ENCODE data around the gene KIAA0319L. TPM values are rescaled to one million over a fixed set of nuclear protein-coding genes. Genes with fewer than 3 reads are reported as not detected.

Gene KIAA0319L
- total and polyA plus RNA-seq, 2 donors (not counting 3 experiments of a cell fraction or from before 2014, with no cell fraction given) = 31.4 to 43.4 TPM

DNA sequence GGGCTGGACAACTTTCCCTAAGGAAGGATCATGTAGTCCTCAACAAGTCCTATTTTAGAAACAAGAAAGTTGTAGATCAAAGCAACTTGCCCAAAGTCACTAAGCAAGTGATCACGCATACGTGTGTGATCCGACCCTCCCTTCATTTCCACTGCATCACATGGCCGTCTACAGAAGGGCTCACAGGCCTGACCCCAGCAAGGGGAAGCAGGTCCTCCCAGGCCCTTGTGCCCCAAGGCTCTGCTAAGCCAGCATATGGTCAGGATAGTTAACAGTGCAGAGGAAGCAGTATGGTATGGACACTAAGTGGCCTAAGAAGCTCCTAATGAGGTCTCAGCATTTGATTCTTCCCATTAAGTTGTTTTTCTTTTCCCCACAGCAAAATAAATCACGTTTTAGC is 40.7 kb upstream of the KIAA0319L start:
- no peak overlapping the region for H2AFZ ChIP-seq (ENCODE audit: low read depth, low read length)
- H3K27ac ChIP-seq (ENCODE audit: insufficient read depth, low read depth, low read length) = no peak overlapping the region
- no peaks in the 10 kb centered on the region for H4K20me1 ChIP-seq (replicated peaks; ENCODE audit: control insufficient read depth, extremely low read depth, insufficient read depth, low read length)
- POLR2A ChIA-PET = no interaction called here
- no peak overlapping the region for H3K9ac ChIP-seq (replicated peaks; ENCODE audit: extremely low read depth, insufficient read depth, low read length)
- no peak for FAIRE-seq
- H3K9me1 ChIP-seq (replicated peaks; ENCODE audit: control insufficient read depth, extremely low read depth, insufficient read depth, low read length) = no peaks in the 10 kb centered on the region
- dilution Hi-C loops (cut with MboI; ENCODE audit: extremely low pct_ligation_motif_present, low sequenced_read_pairs) (no loop called here), intact Hi-C loops (cut with micrococcal nuclease) (loop anchor here (2.0 kb wide), 1 partner anchor 37 kb away; no protein-coding TSS in a partner anchor)
- H3K4me1 ChIP-seq (ENCODE audit: control insufficient read depth, extremely low read depth, insufficient read depth, low read length) = no peaks in the 10 kb centered on the region
- peaks cover under 1 to 5% of the 10 kb centered on the region in 2 experiments for H3K36me3 ChIP-seq (ENCODE audit: control insufficient read depth in 2 of 2, extremely low read depth in 1 of 2, insufficient read depth in 2 of 2, low read length in 2 of 2)
- H3K27me3 ChIP-seq (ENCODE audit: control insufficient read depth in 2 of 2, insufficient read depth in 2 of 2, low read length in 2 of 2) = no peaks in the 10 kb centered on the region
- CTCF ChIA-PET = interaction anchor here (0.7 to 0.8 kb wide), 2 partner anchors 8 to 118 kb away, joined by 3 to 4 read pairs; no protein-coding TSS in a partner anchor
- H3K79me2 ChIP-seq (ENCODE audit: control insufficient read depth, insufficient read depth, low read length) = no peaks in the 10 kb centered on the region
- no peak overlapping the region for H3K4me2 ChIP-seq (ENCODE audit: insufficient read depth, low read length)
- H3K4me3 ChIP-seq (replicated peaks in 1 of 3; ENCODE audit: insufficient read depth in 1 of 3, low read depth in 1 of 3, low read length in 3 of 3) = no peak overlapping the region
- no TSS peak for BruUV-seq (replicated peaks)
- no peak for DNase-seq (ENCODE audit: low read depth, low spot score)
- no peaks in the 10 kb centered on the region for H3K9me3 ChIP-seq (replicated peaks; ENCODE audit: control insufficient read depth, insufficient read depth, low read length)
- no peak for TF ChIP-seq EZH2 (IDR thresholded peaks at IDR 0.05; ENCODE audit: borderline replicate concordance, low read depth, low read length, severe bottlenecking)
- TF ChIP-seq, protein P1, sequence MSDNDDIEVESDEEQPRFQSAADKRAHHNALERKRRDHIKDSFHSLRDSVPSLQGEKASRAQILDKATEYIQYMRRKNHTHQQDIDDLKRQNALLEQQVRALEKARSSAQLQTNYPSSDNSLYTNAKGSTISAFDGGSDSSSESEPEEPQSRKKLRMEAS (IDR thresholded peaks at IDR 0.05; ENCODE audit: insufficient read depth, insufficient read length) = no peak
- no peak for TF ChIP-seq POLR2A (IDR thresholded peaks at IDR 0.05; ENCODE audit: low read depth, low read length)
- TF ChIP-seq MYC (IDR thresholded peaks at IDR 0.05; ENCODE audit: low read depth, low read length) = no peak
- TF ChIP-seq POLR2AphosphoS5 (IDR thresholded peaks at IDR 0.05; ENCODE audit: insufficient read depth, low read depth, low read length) = no peak
- TF ChIP-seq GATA2 (IDR thresholded peaks at IDR 0.05; ENCODE audit: insufficient read depth, insufficient read length, low read depth, low read length) = no peak
- TF ChIP-seq JUN (IDR thresholded peaks at IDR 0.05; ENCODE audit: borderline replicate concordance, insufficient read depth, insufficient read length, low read depth) = no peak
- TF ChIP-seq, protein P2, sequence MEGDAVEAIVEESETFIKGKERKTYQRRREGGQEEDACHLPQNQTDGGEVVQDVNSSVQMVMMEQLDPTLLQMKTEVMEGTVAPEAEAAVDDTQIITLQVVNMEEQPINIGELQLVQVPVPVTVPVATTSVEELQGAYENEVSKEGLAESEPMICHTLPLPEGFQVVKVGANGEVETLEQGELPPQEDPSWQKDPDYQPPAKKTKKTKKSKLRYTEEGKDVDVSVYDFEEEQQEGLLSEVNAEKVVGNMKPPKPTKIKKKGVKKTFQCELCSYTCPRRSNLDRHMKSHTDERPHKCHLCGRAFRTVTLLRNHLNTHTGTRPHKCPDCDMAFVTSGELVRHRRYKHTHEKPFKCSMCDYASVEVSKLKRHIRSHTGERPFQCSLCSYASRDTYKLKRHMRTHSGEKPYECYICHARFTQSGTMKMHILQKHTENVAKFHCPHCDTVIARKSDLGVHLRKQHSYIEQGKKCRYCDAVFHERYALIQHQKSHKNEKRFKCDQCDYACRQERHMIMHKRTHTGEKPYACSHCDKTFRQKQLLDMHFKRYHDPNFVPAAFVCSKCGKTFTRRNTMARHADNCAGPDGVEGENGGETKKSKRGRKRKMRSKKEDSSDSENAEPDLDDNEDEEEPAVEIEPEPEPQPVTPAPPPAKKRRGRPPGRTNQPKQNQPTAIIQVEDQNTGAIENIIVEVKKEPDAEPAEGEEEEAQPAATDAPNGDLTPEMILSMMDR (IDR thresholded peaks at IDR 0.05; ENCODE audit: extremely low read depth in 1 of 2, insufficient read depth in 1 of 2, low read depth in 1 of 2, low read length in 2 of 2) = no peak
- no peak for TF ChIP-seq FOS (IDR thresholded peaks at IDR 0.05; ENCODE audit: borderline replicate concordance, insufficient read depth, low read length)
